GM12878 (cell line): ENCODE results near the gene FHL3. TPM values are rescaled to one million over a fixed set of nuclear protein-coding genes. Genes with fewer than 3 reads are reported as not detected.

Source experiments
- ATAC-seq: fragments of 200-7000 bp; cut with Tn5 transposase; 3 replicates; pipeline ENCODE4 v1.9.1; 2020; ENCODE audit warnings: mild to moderate bottlenecking, moderate library complexity
- BruUV-seq: library from RNA; stranded (reverse); fragments of 400-500 nt; replicated peaks from 2 replicates; lab custom pipeline; 2021; lab: Mats Ljungman, UMichigan
- CTCF ChIA-PET: fragments of 300-600 bp; sonication (Branson Sonifier 250); formaldehyde crosslinking; extraction: SDS; loops from one replicate; lab custom pipeline; 2021; ENCODE audit warnings: inconsistent platforms; lab: Yijun Ruan, JAX
- POLR2A ChIA-PET: fragments of 350-600 bp; formaldehyde crosslinking; extraction: SDS; loops from one replicate; lab custom pipeline; 2021; ENCODE audit warnings: inconsistent platforms; lab: Charles Lee
- RAD21 ChIA-PET: fragments of 300-600 bp; sonication (Branson Sonifier 250); formaldehyde crosslinking; loops from one replicate; lab custom pipeline; 2023; ENCODE audit warnings: antibody characterized with exemption; ENCODE audit not compliant: unreplicated experiment; lab: Charles Lee
- SMC1A ChIA-PET: fragments of 300-600 bp; sonication (Branson Sonifier 250); formaldehyde crosslinking; loops from one replicate; lab custom pipeline; 2023; ENCODE audit not compliant: unreplicated experiment, uncharacterized antibody; lab: Charles Lee
- DNase-seq: peaks from one replicate; pipeline ENCODE4 v3.0.0-alpha.2; 2011; ENCODE audit warnings: low read depth, low spot score
- FAIRE-seq: peaks from 3 replicates; lab custom pipeline; 2011; peaks lifted over from hg19 to GRCh38; lab: Jason Lieb, UNC
- H2AFZ ChIP-seq: 2 replicates; pipeline ENCODE4 v1.6.0; 2011; ENCODE audit warnings: low read depth, low read length, control low read depth; ENCODE audit not compliant: control insufficient read depth
- H3K27ac ChIP-seq: 2 replicates; pipeline ENCODE4 v1.5.1; 2011; ENCODE audit warnings: control low read depth; ENCODE audit not compliant: control insufficient read depth, insufficient read depth
- H3K27me3 ChIP-seq, 2 experiments: replicated peaks in 1 of 2; 2 replicates each; pipeline versions ENCODE4 v1.6.0 to v1.6.1; 2011; ENCODE audit warnings: low read length in 1 of 2; ENCODE audit not compliant: control insufficient read depth in 2 of 2, insufficient read depth in 2 of 2
- H3K36me3 ChIP-seq, 2 experiments: 2 replicates each; pipeline ENCODE4 v1.5.1; 2011; ENCODE audit warnings: low read length in 1 of 2; ENCODE audit not compliant: control insufficient read depth in 2 of 2, insufficient read depth in 2 of 2
- H3K4me1 ChIP-seq: 2 replicates; pipeline ENCODE4 v1.6.1; 2011; ENCODE audit warnings: mild to moderate bottlenecking, low read length, moderate library complexity, mixed read lengths; ENCODE audit not compliant: control insufficient read depth, insufficient read depth
- H3K4me2 ChIP-seq: 2 replicates; pipeline ENCODE4 v1.6.0; 2011; ENCODE audit warnings: control low read depth; ENCODE audit not compliant: control insufficient read depth, insufficient read depth
- H3K4me3 ChIP-seq: fragments of 200-600 bp; sonication (generic); 2 replicates; pipeline ENCODE4 v1.5.1; 2016
- H3K79me2 ChIP-seq: 2 replicates; pipeline ENCODE4 v1.6.0; 2011; ENCODE audit warnings: low read length; ENCODE audit not compliant: control insufficient read depth, insufficient read depth
- H3K9ac ChIP-seq: 2 replicates; pipeline ENCODE4 v1.8.0; 2011; ENCODE audit warnings: low read length, control low read depth, mixed read lengths; ENCODE audit not compliant: control insufficient read depth, insufficient read depth
- H3K9me3 ChIP-seq: replicated peaks from 3 replicates; pipeline ENCODE4 v1.5.1; 2011; ENCODE audit warnings: mild to moderate bottlenecking, low read length; ENCODE audit not compliant: control insufficient read depth, insufficient read depth
- H4K20me1 ChIP-seq: 2 replicates; pipeline ENCODE4 v1.6.0; 2011; ENCODE audit not compliant: control insufficient read depth, insufficient read depth
- CEBPZ ChIP-seq: fragments of 150-350 bp; IDR thresholded peaks from 2 replicates; pipeline ENCODE4 v1.6.1; 2016; ENCODE audit warnings: low read depth, low read length
- EP300 ChIP-seq, 2 experiments: fragments of 150-350 bp in 1 of 2; IDR thresholded peaks; 2 replicates each; pipeline ENCODE4 v1.6.1; 2011 to 2012; ENCODE audit warnings: low read depth in 2 of 2, low read length in 2 of 2, borderline replicate concordance in 1 of 2, improper control_type of control experiment in 1 of 2, inconsistent platforms in 1 of 2; ENCODE audit not compliant: control insufficient read depth in 1 of 2
- LARP7 ChIP-seq: fragments of 450-650 bp; IDR thresholded peaks from 2 replicates; pipeline ENCODE4 v1.6.1; 2017; ENCODE audit warnings: mild to moderate bottlenecking
- NFIC ChIP-seq: IDR thresholded peaks from 2 replicates; pipeline ENCODE4 v1.6.1; 2012; ENCODE audit warnings: low read depth, mild to moderate bottlenecking, inconsistent platforms, low read length, moderate library complexity
- TBL1XR1 ChIP-seq: IDR thresholded peaks from 2 replicates; pipeline ENCODE4 v1.6.1; 2012; ENCODE audit warnings: low read depth, low read length, improper control_type of control experiment
- ZNF274 ChIP-seq: IDR thresholded peaks from one replicate; pipeline ENCODE4 v1.8.0; 2011; ENCODE audit not compliant: insufficient read length, insufficient read depth
- WGBS: methylation state at CpG from one replicate; pipeline ENCODE4 v1.1.6; 2016; ENCODE audit warnings: low lambda C conversion rate; ENCODE audit not compliant: insufficient replicate concordance, insufficient coverage; ENCODE audit errors: missing lambda C conversion rate; 5-methylcytosine and 5-hydroxymethylcytosine counted together
- in situ Hi-C: fragments of 300-500 bp; cut with MboI; formaldehyde crosslinking; loops from 9 replicates; pipeline ENCODE4 v1.14.3; 2018; ENCODE audit warnings: mixed read lengths
- intact Hi-C: fragments of 100-400 bp; cut with micrococcal nuclease; formaldehyde crosslinking; loops from one replicate; pipeline ENCODE4 v1.14.2; 2022; ENCODE audit not compliant: unreplicated experiment
- polyA plus RNA-seq, 11 experiments: library from polyadenylated mRNA; depleted of rRNA in 4 of 11; unstranded in 6 of 11; stranded (reverse) in 5 of 11; fragments of >200 nt; fragmentation: Nextera tagmentation in 4 of 11; fragmentation: Illumina TruSeq in 1 of 11; extraction: Ambion mirVana in 4 of 11; extraction: Trizol in 1 of 11; gene quantifications; 1 replicate in 1 of 11; 2 replicates in 10 of 11; pipeline versions ENCODE4 v1.2.1 to v1.2.3, GENCODE V29; 2011 to 2016; ENCODE audit warnings: inconsistent platforms in 2 of 11, missing spikeins in 2 of 11, low read depth in 1 of 11
- total RNA-seq, 4 experiments: library from RNA; depleted of rRNA in 3 of 4; stranded (reverse); fragments of >200 nt in 3 of 4; fragmentation: Illumina TruSeq in 1 of 4; extraction: Trizol in 1 of 4; gene quantifications; 2 replicates each; pipeline versions ENCODE4 v1.2.1 to v1.2.3, GENCODE V29; 2013 to 2021

Gene FHL3
- total and polyA plus RNA-seq, 10 of the 15 experiments (the other 5 are each of a cell fraction or from before 2014, with no cell fraction given), result 0.26 to 13.9 (median 7.9) TPM

- TF ChIP-seq EP300 (IDR thresholded peaks at IDR 0.05; ENCODE audit: borderline replicate concordance in 1 of 2, control insufficient read depth in 1 of 2, low read depth in 2 of 2, low read length in 2 of 2) (no peak), CEBPZ (no peak), ZNF274 (no peak), TBL1XR1 (no peak), NFIC (no peak)
- TF ChIP-seq, all 136 proteins: peak for 0
Observed at GRCh38 chr1:37954316-37954971, 50.9 kb downstream of the FHL3 start (continued).

- H4K20me1 ChIP-seq, result no peaks in the 10 kb centered on the region
- H3K4me3 ChIP-seq, result no peak overlapping the region
- peaks cover 20% of the 10 kb centered on the region for H3K4me1 ChIP-seq
- POLR2A ChIA-PET, result interaction anchor here (1.2 kb wide), 1 partner anchor 21 kb away, joined by 4 read pairs; no protein-coding TSS in a partner anchor
- intact Hi-C loops (no loop called here), in situ Hi-C loops (no loop called here)
- no peak for FAIRE-seq
- no peak for DNase-seq
- no peak overlapping the region for H3K27ac ChIP-seq
- no peaks in the 10 kb centered on the region for H3K79me2 ChIP-seq
- WGBS, result 53% methylated on average over 3 of the region's 3 CpGs
- SMC1A ChIA-PET, result interaction anchor here (2.0 kb wide), 1 partner anchor 65 kb away, joined by 8 read pairs; no protein-coding TSS in a partner anchor
- no peak overlapping the region for H2AFZ ChIP-seq
- no peak for ATAC-seq
- no peak overlapping the region for H3K9ac ChIP-seq
- BruUV-seq, result no TSS peak
- RAD21 ChIA-PET, result no interaction called here
- no peaks in the 10 kb centered on the region for H3K27me3 ChIP-seq
- CTCF ChIA-PET, result no interaction called here
- H3K36me3 ChIP-seq, result peaks cover 0 to 4% of the 10 kb centered on the region in 2 experiments; a peak in 2 of 4 replicates
- H3K9me3 ChIP-seq, result no peaks in the 10 kb centered on the region; the same call in 2 of the 3 replicates
- no peak for TF ChIP-seq LARP7
- no peak overlapping the region for H3K4me2 ChIP-seq
Observed at GRCh38 chr1:37952738-37953137, 52.6 kb downstream of the FHL3 start.
